NOMO-1 (cell line): ENCODE results near the gene LAD1.

ENCODE experiments used
- DNase-seq, 2 experiments: peaks; one replicate each; lab custom pipeline; 2025; ENCODE audit not compliant: unreplicated experiment in 2 of 2; lab: John Stamatoyannopoulos, UW

Gene LAD1

DNA sequence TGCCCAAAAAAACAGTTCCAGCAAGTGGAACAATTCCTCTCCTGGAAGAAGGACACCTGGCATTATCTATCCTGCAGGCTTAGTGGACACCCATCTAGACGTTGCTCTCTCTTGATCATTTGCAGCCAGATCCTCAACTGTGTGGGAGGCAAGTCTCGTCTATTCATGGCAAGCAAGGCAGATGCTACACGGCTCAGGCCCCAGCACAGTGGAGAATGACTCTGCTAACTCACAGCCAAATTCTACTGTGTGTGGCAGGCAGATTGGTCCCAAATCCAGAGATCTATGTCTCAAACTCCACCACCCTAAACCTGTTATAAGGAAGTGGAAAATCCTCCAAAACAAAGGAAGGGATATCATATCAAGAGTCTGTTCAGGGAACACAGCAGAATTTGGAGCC is 28.6 kb downstream of the LAD1 start:
- DNase-seq = no peak

DNA sequence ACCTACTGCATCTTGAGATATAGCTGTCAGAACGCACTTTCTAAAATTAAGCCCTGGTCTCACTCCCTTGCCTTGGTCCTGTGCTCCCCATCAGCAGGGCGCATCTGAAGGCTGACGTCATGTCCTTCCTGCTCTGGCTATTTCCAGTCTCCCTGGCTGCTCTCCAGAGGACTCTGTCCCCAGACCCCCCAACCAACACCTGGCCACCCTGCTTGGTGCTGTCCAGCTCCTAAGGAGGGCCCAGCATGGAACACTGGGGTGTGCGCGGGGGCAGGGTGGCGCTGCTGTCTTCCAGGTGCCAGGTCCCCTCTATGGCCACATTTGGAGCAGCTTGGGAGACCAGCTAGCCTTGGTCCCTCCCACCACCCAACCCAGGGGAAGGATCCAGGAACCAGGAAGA is 29.9 kb downstream of the LAD1 start:
- no peak for DNase-seq

DNA sequence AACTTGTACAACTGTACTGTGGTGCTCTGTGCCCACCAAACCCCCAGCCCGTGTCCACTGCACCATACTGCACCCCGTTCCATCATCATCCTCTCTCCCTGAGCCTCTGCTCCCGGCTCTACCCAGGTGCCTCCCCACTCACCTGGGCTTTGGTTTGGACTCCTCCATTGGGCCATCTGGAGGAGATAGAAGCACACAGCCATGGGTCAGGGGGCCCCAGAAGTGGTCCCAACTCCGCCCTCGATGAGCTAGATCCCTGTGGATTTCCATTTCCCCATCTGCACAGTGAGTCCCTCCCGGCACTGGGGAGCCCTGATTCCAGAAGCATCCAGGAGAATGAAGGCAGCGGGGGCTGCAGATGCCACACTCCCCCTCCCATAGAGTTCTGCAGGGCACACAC is 32.4 kb downstream of the LAD1 start:
- no peak for DNase-seq

DNA sequence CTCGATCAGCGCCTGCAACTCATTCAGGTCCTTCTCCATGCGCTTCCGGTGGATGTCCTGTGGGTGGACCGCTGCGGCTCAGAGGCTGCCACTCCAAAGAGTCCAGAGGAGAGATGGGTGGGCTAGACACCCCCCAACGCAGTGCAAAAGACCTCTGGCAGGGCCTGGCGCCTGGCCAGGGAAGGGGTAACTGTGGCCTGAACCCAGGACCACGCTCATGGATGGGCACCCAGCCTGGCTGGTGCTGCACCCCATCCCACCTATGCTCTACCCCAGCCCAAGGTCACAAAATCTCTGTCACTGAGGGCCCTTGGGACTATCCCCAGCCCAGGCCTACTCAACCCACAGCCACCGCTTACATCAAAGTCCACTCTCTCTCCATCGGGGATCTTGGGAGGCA is 33.9 kb downstream of the LAD1 start:
- DNase-seq = no peak

DNA sequence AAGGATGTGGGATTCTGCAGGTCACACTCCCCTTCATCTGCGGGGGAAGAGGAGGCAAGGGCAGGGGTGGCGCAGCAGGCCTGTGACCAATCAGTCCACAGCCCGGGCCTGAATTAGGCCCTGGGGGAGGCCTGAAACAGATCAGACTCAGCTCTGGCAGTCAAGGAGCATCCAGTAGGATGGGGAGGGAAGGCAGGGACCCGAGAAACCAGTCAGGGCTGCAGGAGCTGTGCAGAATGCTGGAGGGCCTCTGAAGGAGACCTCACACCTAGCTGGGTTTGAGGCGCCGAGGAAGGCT is 34.4 kb downstream of the LAD1 start:
- DNase-seq = no peak

DNA sequence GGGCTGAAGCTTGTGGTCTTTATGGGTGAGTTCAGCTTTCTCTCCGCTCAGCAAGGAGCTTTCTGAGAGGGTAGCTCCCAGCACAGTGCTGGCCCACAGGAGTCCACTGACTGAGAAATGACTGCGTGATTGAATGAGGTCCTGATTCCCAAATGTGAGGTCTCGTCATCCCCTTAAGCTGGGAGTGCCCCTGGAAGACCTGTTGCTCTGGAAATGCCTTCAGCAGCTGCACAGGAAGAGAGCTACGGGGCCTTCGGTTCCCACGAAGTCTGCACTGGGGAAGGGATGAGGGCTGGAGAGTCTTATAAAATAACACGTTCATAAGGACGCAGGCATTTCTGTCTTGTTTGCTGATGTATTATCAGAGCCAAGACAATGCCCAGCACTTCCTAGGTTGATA is 35.7 kb downstream of the LAD1 start:
- DNase-seq = no peak

DNA sequence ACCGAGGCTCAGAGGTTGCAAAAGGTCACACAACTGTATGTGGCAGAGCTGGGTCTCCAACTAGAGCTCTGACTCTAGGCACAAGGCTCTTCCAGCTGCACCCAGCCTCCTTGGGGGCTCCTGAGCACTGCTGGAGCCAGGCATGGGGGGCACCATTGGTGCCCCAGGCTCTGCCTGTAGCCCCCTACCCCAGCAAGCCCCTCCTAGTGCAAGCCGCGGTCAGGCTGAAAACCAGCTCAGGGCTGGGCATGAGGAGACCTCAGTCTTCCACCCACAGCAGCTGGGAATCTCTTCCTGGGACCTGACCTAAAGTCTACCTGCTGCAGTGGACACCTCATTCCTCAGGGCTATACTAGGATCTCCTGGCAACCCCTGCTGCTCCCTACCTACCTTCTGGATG is 36.2 kb downstream of the LAD1 start:
- DNase-seq = no peak

DNA sequence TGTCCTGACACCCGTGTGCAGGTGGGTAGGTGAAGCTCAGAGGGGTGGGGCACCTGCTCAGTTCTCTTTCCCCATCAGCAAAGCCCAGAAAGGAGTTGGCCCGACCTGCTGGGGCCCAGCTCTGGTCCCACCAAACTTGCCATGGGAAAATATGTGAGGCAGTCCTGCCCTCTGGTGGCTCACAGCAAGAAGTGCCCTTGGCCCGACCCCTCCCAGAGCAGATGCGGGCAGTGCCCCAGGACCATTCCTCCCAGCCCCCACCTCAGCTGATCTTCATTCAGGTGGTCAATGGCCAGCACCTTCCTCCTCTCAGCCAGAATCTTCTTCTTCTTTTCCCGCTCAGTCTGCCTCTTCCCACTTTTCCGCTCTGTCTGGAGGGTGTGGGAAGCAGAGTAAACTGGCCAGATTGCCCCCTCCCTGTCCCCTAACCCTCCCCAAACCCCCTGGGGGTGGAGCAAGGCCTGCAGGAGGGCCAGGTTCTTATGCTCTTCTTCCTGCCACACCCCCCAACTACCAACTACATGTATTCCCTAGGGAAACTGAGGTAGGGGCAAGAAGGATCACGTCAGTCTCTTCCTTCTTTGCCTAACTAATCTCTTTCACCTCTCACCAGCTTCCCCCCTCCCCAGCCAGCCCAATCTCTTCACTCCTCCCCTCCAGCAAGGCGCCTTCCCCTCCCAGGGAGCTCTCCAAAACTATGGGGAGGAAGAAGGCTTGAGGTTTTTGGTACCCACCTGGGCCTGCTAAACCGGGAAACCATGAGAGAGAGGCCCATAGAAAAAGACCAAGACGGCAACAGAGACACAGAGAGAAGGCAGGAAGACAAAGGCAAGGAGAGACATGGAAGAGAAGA is 37.2 kb downstream of the LAD1 start:
- DNase-seq = peak in 1 of 2 experiments; percentile 9

DNA sequence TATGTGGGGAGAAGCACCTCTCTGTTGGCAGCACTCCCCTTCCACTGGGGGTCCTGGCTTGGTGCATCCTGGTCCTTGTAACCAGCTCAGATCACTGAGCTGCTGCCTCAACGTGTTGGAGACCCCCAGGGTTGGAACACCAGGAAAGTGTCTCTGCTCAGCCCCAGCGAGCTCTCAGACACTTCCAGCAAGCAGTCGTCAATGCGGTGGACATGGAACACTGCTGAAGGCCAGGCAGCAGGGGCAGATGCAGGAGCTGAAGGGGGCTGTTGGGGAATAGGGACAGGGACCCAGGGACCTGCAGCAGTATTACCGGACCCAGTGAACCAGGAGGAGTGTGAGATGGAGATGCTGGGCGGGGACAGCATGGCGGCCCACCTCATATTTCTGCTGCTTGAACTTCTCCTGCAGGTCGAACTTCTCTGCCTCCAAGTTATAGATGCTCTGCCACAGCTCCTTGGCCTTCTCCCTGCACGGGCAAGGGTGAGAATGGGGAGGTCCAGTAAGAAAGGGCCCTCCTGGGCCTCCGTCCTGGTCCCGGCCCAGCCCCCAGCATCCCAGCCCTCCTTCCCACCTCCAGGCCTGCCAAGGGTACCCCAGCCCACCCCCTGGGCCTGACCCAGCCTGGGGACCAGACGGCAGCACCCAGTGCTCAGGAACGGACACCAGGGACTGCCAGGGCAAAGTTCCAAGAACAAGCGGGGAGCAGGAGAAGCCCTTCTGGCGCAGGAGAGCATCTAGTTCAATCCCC is 38.0 kb downstream of the LAD1 start:
- no peak for DNase-seq

DNA sequence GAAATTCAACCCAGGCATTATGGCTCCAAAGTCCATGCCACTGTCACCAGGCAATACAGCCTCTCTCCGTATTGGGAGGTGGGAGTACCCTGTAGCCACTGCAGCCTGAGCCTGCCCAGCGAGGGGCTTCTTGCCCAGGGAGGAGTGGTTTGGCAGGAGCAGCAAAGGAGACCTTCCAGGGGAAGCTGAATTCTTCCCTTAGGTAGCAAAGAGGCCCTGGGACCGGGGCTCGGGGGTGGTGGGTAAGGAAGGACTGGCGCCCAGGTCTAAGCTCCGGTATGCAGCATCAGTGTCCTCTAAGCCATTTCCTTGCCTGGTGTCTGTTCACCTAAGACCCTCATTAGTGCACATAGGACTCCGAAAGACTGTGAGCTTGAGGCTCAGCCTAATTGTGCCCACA is 38.6 kb downstream of the LAD1 start:
- DNase-seq = no peak

DNA sequence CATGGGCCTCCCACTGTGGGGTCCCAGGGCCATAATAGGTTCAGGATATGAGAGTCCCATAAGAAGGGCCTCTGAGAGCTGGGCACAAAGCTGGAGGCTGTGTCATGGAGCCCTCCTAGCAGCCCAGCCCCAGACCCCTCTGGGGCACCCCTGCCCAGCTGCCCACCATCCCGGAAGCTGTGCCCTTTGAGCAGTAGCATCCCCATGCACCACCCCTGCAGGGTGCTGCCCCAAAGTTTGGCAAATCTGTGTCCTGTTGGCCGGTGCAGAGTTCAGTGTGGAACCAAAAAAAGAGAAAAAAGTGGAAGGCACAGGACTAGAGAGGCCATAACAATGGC is 39.3 kb downstream of the LAD1 start:
- no peak for DNase-seq

DNA sequence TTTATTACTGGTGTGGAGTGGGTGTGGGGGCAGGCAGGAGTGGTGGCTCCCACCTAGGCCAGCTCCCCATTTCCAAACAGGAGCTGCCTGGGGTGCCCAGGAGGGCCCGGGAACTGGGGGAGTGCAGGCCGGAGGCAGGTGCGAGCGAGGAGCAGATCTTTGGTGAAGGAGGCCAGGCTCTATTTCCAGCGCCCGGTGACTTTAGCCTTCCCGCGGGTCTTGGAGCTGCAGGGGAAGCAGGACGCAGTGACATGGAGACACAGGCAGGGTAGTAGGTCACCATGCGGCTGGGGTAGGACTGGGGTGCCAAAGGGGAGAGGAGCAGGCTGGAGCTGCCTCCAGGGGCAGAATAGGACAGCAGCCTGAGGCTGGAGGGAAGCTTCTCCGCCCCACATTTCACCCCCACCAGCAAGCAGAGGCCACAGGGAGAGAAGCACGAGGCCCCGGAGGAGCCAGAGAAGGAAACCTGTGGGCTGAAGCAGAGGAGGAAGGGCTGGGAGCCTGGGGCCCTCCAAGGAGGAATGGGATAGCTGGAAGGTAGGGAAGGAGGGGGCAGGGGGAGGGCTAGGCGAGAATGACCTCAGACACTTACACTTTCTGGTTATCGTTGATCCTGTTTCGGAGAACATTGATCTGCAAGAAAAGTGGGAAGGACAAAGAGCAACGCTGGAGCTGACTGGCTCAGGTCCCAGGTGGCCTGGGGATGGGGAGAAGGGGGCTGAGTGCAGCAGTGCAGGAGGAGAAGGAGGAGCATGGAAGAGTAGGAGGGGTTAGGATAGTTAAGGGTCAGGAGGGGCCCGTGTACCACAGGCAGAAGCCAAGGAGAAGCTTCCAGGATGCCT is 39.9 kb downstream of the LAD1 start:
- DNase-seq = no peak

DNA sequence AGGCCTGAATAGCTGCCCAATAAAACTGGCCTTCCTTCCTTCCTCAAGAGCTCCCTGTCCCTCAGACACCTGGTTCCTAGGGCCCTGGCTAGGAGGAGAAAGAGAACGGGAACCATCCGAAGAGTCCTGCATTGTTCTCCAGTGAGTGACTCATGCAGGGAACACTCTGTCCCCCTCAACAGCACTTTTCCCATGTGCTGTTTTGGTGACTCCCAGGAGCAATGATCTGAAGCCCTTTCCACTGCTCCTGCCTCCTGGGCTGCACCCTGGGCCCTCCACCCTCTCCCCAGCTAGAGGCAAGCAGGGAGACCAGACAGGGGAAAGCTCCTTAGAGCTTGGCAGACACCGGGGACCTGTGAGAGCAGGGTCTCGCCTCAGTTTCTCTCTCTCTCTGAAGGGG is 40.5 kb downstream of the LAD1 start:
- no peak for DNase-seq

DNA sequence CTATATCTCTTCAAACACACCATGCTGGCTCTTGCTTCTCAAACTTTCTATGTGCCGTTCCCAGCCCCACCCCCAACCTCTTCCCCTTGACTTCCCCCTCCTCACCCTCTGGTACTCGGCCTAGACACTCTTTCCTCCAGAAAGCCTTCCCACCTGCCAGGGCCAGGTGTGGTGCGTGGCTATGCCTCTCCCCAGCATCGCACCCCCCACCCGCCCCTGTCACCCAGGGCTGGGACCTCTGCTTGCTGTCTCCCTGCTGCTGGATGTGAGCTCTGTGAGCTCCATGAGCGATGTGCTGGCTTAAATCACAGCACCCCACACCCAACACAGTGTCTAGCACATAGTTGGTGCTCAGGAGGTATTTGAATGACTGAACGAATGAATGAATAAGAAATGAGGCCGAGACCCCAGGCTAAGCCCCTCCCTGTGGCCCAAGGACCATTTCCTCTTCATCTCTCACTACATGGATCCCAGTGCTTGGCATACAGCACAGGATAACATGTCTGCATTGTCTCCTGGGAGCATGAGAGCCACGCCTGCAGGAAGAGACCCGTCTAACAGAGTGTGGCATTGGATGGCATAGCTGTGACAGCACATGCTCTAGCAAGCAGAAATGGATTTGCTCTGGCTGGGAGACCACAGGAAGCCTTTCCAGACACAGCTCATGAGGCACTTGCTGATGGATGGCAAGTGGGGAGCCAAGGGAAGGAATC is 41.3 kb downstream of the LAD1 start:
- DNase-seq = no peak

DNA sequence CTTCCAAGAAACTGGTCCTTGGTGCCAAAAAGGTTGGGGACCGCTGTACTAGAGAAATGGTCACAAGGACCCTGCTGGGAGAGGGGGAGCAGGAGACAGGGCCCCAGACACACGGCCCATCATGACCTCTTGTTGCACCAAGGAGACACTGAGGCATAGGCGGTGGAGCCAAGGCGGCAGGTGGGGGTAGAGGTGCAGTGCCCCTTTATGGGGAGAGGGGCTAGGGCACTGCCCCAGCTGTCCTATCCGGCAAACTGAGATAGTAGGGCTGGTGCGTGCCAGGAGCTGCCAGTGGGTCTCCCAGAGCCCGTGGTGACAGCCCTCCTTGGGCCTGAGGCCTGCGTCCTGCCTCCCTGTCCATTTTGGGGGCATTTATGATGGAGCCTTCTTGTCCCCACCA is 41.9 kb downstream of the LAD1 start:
- DNase-seq = no peak

DNA sequence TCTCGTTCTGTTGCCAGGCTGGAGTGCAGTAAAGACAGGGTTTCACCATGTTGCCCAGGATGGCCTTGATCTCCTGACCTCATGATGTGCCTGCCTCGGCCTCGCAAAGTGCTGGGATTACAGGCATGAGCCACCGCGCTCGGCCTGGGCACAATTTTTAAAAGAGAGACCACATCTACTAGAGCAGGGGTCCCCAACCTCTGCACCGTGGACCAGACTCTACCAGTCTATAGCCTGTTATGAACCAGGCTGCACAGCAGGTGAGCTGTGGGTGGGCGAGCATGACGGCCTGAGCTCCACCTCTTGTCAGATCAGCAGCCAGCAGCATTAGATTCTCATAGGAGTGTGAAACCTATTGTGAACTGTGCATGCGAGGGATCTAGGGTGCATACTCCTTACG is 42.4 kb downstream of the LAD1 start:
- DNase-seq = no peak

DNA sequence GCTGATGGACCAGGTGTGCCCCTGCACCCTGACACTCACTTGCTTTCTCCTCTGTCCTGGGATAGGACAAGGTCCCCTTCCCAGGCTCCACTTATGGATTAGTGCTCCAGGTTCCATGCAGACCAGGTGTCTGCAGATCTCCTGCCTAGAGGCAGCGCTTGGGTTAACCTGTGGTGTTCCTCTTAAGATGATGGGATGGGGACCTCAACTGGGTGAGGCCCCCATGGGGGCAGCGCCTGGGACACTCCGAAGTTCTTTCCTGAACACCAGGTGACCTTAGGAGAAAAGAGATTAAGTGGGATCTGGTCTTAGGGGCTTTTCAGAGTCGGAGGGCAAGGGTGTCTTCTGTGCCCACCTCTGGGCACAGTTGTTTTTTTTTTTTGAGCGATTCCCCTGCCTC is 42.9 kb downstream of the LAD1 start:
- DNase-seq = no peak

DNA sequence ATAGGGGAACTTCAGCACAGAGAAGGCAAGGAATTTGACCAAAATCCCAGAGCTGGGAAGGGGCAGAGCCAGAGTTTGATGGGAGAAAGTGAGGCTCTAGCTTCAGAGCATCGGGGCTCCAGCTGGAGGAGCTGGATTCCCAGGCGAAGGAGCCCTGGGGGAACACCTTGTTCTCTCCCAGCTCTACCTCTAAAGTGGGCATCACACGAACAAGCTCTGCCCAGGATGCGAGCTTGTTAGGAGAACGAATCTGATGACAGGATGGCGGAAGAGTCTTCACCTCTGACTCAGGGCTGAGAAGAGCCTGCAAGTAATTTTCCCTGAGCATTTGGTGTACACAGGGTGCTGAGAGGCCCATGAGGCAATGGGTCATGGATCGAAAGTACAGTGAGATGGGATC is 43.7 kb downstream of the LAD1 start:
- DNase-seq = no peak

DNA sequence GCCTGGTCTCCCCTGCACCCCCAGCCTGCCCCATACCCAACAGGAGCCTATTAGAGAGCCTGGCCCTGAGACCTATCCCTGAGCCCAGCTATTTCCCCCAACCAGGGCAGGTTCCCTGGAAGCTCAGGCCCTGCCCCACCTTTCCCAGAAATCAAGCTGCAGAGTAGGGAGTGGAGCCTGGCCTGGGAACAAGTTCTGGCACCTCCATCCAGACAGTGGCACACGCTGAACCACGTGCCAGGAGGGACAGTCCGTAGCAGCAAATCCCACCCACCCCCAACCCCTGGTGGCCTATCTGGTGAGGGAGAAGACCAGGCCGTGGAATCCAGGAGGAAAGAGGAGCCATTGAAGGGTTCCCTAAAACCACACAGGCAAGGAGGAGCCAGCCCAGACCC is 44.2 kb downstream of the LAD1 start:
- no peak for DNase-seq

DNA sequence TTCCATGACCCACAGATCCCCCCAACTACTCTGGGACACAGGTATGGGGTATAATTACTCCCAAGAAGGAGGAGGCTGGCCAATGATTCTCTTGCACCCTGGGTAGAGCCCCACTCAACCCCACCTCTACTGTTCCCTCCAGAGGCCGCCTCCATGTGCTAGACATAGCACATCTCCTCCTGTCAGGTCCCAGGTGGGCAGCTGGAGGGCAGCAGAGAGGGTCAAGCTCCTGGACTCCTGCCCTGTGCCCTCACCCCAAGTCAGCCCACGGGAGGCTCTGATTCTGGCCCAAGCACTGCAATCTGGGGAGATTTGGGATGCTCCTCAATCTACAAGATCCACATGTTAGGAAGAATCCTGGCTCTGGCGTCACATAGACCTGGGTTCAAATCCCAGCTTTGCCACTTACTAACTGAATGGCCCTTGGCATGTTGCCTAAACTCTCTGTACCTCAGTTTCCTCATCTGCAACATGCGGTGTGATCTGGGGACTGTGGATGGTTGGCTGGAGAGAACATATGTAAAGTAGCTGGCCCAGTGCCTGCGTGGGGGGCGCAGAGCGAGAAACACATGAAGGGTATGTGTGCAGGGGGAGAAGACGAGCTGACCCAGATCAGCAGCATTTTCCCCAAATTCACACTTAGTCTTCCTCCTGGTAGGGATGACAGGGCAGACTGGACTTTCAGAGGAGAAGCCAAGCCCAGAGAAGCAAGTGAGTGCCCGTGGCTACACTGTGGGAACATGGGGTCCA is 44.8 kb downstream of the LAD1 start:
- DNase-seq = no peak
